ENCODE results near the gene CYP27B1.
A peak's percentile ranks its signal among the peaks of the same experiment; 100 is the strongest.

The CYP27B1 gene

DNA sequence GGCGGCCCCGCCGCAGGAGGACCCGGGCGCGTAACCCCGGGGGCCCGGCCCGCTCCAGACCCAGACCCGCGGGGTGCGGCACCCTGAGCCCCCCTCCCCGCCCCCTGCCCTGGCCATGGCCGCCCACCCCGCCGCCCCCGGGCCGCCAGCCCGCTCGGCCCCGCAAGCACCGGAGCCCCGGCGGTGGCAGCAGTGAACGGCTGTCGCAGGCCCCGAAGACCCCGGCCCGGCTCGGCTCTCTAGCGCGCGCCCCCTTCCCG lies 11.8 kb downstream of the CYP27B1 start:
- H3K4me3 ChIP-seq (ENCODE audit: low read length): peak overlapping the region; percentile 40
- DNase-seq (ENCODE audit: low read depth): no peak
- no peak for TF ChIP-seq CTCF (conservative IDR thresholded peaks at IDR 0.05; ENCODE audit: low read depth, low read length)

DNA sequence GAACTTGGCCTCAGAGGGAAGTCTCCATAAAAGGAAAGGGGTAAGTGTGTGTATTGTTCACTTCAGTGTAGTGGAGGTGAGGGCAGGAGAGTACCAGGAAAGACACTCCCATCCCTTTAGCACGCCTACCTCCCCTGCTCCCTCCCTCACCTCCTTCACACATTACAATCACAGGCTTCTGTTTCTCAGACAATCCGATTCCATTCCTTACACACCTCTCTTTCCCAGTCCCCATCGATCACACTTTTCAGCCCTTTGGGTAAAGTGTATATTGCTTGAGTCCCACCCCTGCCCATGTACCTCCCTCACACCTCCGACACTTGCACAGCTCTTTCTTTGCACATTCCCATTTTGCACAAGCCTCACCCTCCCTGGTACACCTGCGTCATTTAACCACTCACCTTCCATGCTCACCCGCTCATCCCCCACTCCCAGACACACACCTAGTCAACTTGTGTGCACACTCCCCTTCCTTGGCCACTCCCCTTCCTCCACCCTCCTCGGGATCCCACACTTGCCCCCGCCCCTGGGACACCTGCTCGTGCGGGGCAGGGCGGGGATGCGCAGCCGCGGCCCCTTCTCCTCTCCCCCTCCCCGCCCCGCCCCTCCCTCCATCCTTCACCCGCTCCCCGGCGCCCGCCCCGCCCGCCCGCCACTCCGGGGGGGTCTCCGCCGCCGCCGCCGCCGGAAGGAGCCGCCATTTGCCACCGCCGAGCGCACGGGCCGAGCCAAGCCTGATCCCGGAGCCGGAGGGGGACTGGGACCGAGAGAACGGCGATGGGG lies 12.3 kb downstream of the CYP27B1 start, which contains the start of gene MARCHF9:
Gene MARCHF9, plus strand, starts transcription at position 693 of the 783 bp plus-strand sequence. CDS start 426 bp downstream, outside the sequence.
- no peak for TF ChIP-seq CTCF (conservative IDR thresholded peaks at IDR 0.05; ENCODE audit: low read depth, low read length)
- no peak for DNase-seq (ENCODE audit: low read depth)
- peak within 1 kb of the TSS; percentile 55 for H3K4me3 ChIP-seq (ENCODE audit: low read length)

DNA sequence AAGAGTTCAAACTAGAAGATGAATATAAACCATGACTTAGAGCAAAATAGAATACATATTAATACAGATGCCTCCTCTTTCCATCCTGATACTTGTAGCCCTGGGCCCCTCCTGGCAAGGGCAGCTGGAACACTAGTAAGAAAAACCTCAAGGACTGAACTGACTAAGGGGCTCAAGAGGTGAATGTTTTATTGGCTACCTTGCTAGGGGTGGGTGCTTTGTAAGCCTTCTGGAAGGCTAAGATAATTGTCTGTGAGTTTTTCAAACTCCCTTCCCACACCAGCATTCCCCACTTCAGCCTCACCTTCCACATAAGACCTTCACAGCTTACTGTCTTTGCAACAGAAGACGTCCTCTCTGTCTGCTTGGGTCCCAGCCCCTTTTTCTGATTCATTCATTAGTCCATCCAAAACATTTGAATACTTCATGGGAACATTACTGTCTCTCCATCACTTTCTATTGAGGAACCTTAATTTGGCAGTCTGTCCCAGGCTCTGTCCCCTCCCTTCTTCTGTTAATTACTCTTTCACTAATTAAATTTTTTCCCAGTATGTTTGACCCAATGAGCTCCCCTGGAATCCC lies 13.0 kb downstream of the CYP27B1 start:
- H3K4me3 ChIP-seq (ENCODE audit: low read length): no peak overlapping the region
- DNase-seq (ENCODE audit: low read depth): no peak
- no peak for TF ChIP-seq CTCF (conservative IDR thresholded peaks at IDR 0.05; ENCODE audit: low read depth, low read length)

- no peak for DNase-seq (ENCODE audit: low read depth)
- peak overlapping the region; percentile 49 for H3K4me3 ChIP-seq (ENCODE audit: low read length)
- TF ChIP-seq CTCF (conservative IDR thresholded peaks at IDR 0.05; ENCODE audit: low read depth, low read length): no peak
Observed at GRCh38 chr12:57752668-57753000, 14.2 kb downstream of the CYP27B1 start.

GRCh38 chr12:57751788-57752667 lies 14.8 kb downstream of the CYP27B1 start, which contains the start of gene CDK4:
CDK4 (minus strand) TSS chr12:57752310; CDS start chr12:57751717, 593 bp downstream.
- no peak for TF ChIP-seq CTCF (conservative IDR thresholded peaks at IDR 0.05; ENCODE audit: low read depth, low read length)
- H3K4me3 ChIP-seq (ENCODE audit: low read length): peak within 1 kb of the TSS; percentile 90
- peak; percentile 98 for DNase-seq (ENCODE audit: low read depth)

DNA sequence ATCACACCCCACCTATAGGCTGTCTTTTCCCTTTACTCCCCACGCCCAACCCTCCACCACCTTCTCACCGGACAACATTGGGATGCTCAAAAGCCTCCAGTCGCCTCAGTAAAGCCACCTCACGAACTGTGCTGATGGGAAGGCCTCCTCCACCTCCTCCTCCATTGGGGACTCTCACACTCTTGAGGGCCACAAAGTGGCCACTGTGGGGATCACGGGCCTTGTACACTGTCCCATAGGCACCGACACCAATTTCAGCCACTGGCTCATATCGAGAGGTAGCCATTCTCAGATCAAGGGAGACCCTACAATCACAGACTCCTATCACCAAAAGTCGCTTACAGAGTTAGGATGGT lies 15.5 kb downstream of the CYP27B1 start:
- DNase-seq (ENCODE audit: low read depth): no peak
- H3K4me3 ChIP-seq (ENCODE audit: low read length): peak overlapping the region; percentile 90
- TF ChIP-seq CTCF (conservative IDR thresholded peaks at IDR 0.05; ENCODE audit: low read depth, low read length): no peak
